ENCODE results near the gene XYLT2. TPM values are rescaled to one million over a fixed set of nuclear protein-coding genes. Genes with fewer than 3 reads are reported as not detected.

XYLT2 gene
- total and polyA plus RNA-seq, 2 donors (not counting 3 experiments of a cell fraction or from before 2014, with no cell fraction given) = 19.1 to 26.6 TPM

- H3K9me3 ChIP-seq (replicated peaks; ENCODE audit: control insufficient read depth, insufficient read depth, low read length) = no peaks in the 10 kb centered on the region
- intact Hi-C loops (cut with micrococcal nuclease) = loop anchor here (1.0 kb wide), 1 partner anchor 11 kb away; no protein-coding TSS in a partner anchor
- H3K4me3 ChIP-seq (replicated peaks in 1 of 3; ENCODE audit: insufficient read depth in 1 of 3, low read depth in 1 of 3, low read length in 3 of 3) = peak within 1 kb of the TSS; percentile 80 to 100 (median 91)
- H3K4me2 ChIP-seq (ENCODE audit: insufficient read depth, low read length) = peak within 1 kb of the TSS; percentile 85
- peaks cover 15% of the 10 kb centered on the region for H3K4me1 ChIP-seq (ENCODE audit: control insufficient read depth, extremely low read depth, insufficient read depth, low read length)
- H3K9me1 ChIP-seq (replicated peaks; ENCODE audit: control insufficient read depth, extremely low read depth, insufficient read depth, low read length) = no peaks in the 10 kb centered on the region
- peak within 1 kb of the TSS; percentile 87 for H3K9ac ChIP-seq (replicated peaks; ENCODE audit: extremely low read depth, insufficient read depth, low read length)
- dilution Hi-C loops (cut with MboI; ENCODE audit: extremely low pct_ligation_motif_present, low sequenced_read_pairs) = no loop called here
- CTCF ChIA-PET = interaction anchor here (1.0 kb wide), 1 partner anchor 11 kb away, joined by 3 read pairs; no protein-coding TSS in a partner anchor
- H3K27me3 ChIP-seq (ENCODE audit: control insufficient read depth in 2 of 2, insufficient read depth in 2 of 2, low read length in 2 of 2) = no peaks in the 10 kb centered on the region
- TF ChIP-seq POLR2AphosphoS5 (IDR thresholded peaks at IDR 0.05; ENCODE audit: insufficient read depth, low read depth, low read length) (peak; percentile 91), JUN (IDR thresholded peaks at IDR 0.05; ENCODE audit: borderline replicate concordance, insufficient read depth, insufficient read length, low read depth) (no peak), EZH2 (IDR thresholded peaks at IDR 0.05; ENCODE audit: borderline replicate concordance, low read depth, low read length, severe bottlenecking) (no peak), GATA2 (IDR thresholded peaks at IDR 0.05; ENCODE audit: insufficient read depth, insufficient read length, low read depth, low read length) (no peak), FOS (IDR thresholded peaks at IDR 0.05; ENCODE audit: borderline replicate concordance, insufficient read depth, low read length) (no peak), MAX (IDR thresholded peaks at IDR 0.05; ENCODE audit: insufficient read depth, insufficient read length) (peak; percentile 70), MYC (IDR thresholded peaks at IDR 0.05; ENCODE audit: low read depth, low read length) (peak; percentile 61), POLR2A (IDR thresholded peaks at IDR 0.05; ENCODE audit: low read depth, low read length) (peak; percentile 89)
- TF ChIP-seq, protein P1, sequence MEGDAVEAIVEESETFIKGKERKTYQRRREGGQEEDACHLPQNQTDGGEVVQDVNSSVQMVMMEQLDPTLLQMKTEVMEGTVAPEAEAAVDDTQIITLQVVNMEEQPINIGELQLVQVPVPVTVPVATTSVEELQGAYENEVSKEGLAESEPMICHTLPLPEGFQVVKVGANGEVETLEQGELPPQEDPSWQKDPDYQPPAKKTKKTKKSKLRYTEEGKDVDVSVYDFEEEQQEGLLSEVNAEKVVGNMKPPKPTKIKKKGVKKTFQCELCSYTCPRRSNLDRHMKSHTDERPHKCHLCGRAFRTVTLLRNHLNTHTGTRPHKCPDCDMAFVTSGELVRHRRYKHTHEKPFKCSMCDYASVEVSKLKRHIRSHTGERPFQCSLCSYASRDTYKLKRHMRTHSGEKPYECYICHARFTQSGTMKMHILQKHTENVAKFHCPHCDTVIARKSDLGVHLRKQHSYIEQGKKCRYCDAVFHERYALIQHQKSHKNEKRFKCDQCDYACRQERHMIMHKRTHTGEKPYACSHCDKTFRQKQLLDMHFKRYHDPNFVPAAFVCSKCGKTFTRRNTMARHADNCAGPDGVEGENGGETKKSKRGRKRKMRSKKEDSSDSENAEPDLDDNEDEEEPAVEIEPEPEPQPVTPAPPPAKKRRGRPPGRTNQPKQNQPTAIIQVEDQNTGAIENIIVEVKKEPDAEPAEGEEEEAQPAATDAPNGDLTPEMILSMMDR (IDR thresholded peaks at IDR 0.05; ENCODE audit: extremely low read depth in 1 of 2, insufficient read depth in 1 of 2, low read depth in 1 of 2, low read length in 2 of 2) = no peak
- BruUV-seq (replicated peaks) = TSS peak; percentile 78
- H3K27ac ChIP-seq (ENCODE audit: insufficient read depth, low read depth, low read length) = peak within 1 kb of the TSS; percentile 89
- POLR2A ChIA-PET = no interaction called here
- H3K36me3 ChIP-seq (ENCODE audit: control insufficient read depth in 2 of 2, extremely low read depth in 1 of 2, insufficient read depth in 2 of 2, low read length in 2 of 2) = peaks cover 3 to 11% of the 10 kb centered on the region in 2 experiments
- no peaks in the 10 kb centered on the region for H4K20me1 ChIP-seq (replicated peaks; ENCODE audit: control insufficient read depth, extremely low read depth, insufficient read depth, low read length)
- peaks cover 17% of the 10 kb centered on the region for H3K79me2 ChIP-seq (ENCODE audit: control insufficient read depth, insufficient read depth, low read length)
- H2AFZ ChIP-seq (ENCODE audit: low read depth, low read length) = peak within 1 kb of the TSS; percentile 87
- peak; percentile 93 for DNase-seq (ENCODE audit: low read depth, low spot score)
- peak; percentile 99 for FAIRE-seq
Observed at GRCh38 chr17:50372758-50373556, 27.0 kb downstream of the XYLT2 start, which contains the start of the genes EME1 and MRPL27. TSS of gene EME1 (plus strand) at chr17:50373229. CDS start at chr17:50375209, 1,980 bp downstream. TSS of gene MRPL27 (minus strand) at chr17:50373184. CDS start at chr17:50373170, 14 bp downstream.
